ENCODE measurements around the gene SLCO2B1.

DNA sequence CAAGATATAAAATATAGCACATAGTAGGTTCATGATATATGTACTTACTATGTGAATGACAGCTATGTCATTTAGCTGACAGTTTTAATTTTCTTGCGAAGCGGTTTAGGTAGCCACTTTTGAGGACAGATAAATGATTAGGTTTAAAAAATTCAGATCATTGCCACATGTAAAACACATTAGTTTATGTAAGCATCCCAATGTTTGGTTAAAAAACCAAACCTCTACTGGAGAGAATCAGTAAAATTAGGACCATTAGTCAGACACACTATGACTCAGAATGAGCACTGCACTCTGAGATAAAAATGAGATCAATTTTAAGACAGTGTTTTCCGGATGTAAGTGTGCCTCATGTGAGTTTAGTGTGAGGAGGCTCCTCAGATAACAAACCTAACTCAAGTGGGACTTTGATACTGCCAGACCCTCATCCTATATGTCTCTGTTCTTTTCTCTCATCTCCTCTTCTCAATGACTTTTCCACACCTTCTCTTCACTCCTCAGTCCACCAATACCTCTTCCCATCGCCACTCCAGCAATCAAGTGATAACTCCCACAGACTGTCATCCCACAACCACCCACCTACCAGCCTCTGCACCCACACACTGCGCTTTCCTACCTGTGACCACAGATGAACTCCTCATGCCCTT, 47.4 kb upstream of the SLCO2B1 start:
- TF ChIP-seq, protein P1, sequence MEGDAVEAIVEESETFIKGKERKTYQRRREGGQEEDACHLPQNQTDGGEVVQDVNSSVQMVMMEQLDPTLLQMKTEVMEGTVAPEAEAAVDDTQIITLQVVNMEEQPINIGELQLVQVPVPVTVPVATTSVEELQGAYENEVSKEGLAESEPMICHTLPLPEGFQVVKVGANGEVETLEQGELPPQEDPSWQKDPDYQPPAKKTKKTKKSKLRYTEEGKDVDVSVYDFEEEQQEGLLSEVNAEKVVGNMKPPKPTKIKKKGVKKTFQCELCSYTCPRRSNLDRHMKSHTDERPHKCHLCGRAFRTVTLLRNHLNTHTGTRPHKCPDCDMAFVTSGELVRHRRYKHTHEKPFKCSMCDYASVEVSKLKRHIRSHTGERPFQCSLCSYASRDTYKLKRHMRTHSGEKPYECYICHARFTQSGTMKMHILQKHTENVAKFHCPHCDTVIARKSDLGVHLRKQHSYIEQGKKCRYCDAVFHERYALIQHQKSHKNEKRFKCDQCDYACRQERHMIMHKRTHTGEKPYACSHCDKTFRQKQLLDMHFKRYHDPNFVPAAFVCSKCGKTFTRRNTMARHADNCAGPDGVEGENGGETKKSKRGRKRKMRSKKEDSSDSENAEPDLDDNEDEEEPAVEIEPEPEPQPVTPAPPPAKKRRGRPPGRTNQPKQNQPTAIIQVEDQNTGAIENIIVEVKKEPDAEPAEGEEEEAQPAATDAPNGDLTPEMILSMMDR (IDR thresholded peaks at IDR 0.05; ENCODE audit: low read depth, low read length, poor library complexity, severe bottlenecking) = no peak
- TF ChIP-seq EZH2phosphoT487 (IDR thresholded peaks at IDR 0.05; ENCODE audit: borderline replicate concordance, low read length) = no peak

Data from DOHH2 (cell line).